ENCODE results near the gene LRP6. TPM values are rescaled to one million over a fixed set of nuclear protein-coding genes. Genes with fewer than 3 reads are reported as not detected.

LRP6 gene
- total RNA-seq, 1 donor from 2014 or later: 15.2 TPM

- TF ChIP-seq CTCF (IDR thresholded peaks at IDR 0.05; ENCODE audit: insufficient read depth, low read length, poor library complexity, severe bottlenecking): no peak
- DNase-seq (ENCODE audit: low read depth): no peak
Observed at GRCh38 chr12:12099102-12099501, 167.7 kb downstream of the LRP6 start.

GRCh38 chr12:12098691-12099015 is 168.2 kb downstream of the LRP6 start:
- no peak for DNase-seq (ENCODE audit: low read depth)
- no peak for TF ChIP-seq CTCF (IDR thresholded peaks at IDR 0.05; ENCODE audit: insufficient read depth, low read length, poor library complexity, severe bottlenecking)
- H3K36me3 ChIP-seq (ENCODE audit: control insufficient read depth, insufficient read depth, low read length): peaks cover 2% of the 10 kb centered on the region
- no peaks in the 10 kb centered on the region for H3K27me3 ChIP-seq (ENCODE audit: control insufficient read depth, insufficient read depth, low read length)
- H3K4me3 ChIP-seq (ENCODE audit: low read depth, low read length): no peak overlapping the region

More at GRCh38 chr12:12099102-12099501, 167.7 kb downstream of the LRP6 start:
- Histone ChIP-seq H3K36me3 (ENCODE audit: control insufficient read depth, insufficient read depth, low read length) (peaks cover 2% of the 10 kb centered on the region), H3K4me3 (ENCODE audit: low read depth, low read length) (no peak overlapping the region), H3K27me3 (ENCODE audit: control insufficient read depth, insufficient read depth, low read length) (no peaks in the 10 kb centered on the region)

GRCh38 chr12:12097891-12098690 is 168.8 kb downstream of the LRP6 start:
- H3K36me3 ChIP-seq (ENCODE audit: control insufficient read depth, insufficient read depth, low read length): peaks cover 2% of the 10 kb centered on the region
- no peak for DNase-seq (ENCODE audit: low read depth)
- H3K4me3 ChIP-seq (ENCODE audit: low read depth, low read length): no peak overlapping the region
- H3K27me3 ChIP-seq (ENCODE audit: control insufficient read depth, insufficient read depth, low read length): no peaks in the 10 kb centered on the region
- TF ChIP-seq CTCF (IDR thresholded peaks at IDR 0.05; ENCODE audit: insufficient read depth, low read length, poor library complexity, severe bottlenecking): no peak

- DNase-seq (ENCODE audit: low read depth): no peak
- H3K4me3 ChIP-seq (ENCODE audit: low read depth, low read length): no peak overlapping the region
- no peak for TF ChIP-seq CTCF (IDR thresholded peaks at IDR 0.05; ENCODE audit: insufficient read depth, low read length, poor library complexity, severe bottlenecking)
- H3K36me3 ChIP-seq (ENCODE audit: control insufficient read depth, insufficient read depth, low read length): peaks cover 2% of the 10 kb centered on the region
- no peaks in the 10 kb centered on the region for H3K27me3 ChIP-seq (ENCODE audit: control insufficient read depth, insufficient read depth, low read length)
Observed at GRCh38 chr12:12095021-12095420, 171.8 kb downstream of the LRP6 start.

- no peak for TF ChIP-seq CTCF (IDR thresholded peaks at IDR 0.05; ENCODE audit: insufficient read depth, low read length, poor library complexity, severe bottlenecking)
- Histone ChIP-seq H3K4me3 (ENCODE audit: low read depth, low read length) (no peak overlapping the region), H3K27me3 (ENCODE audit: control insufficient read depth, insufficient read depth, low read length) (no peaks in the 10 kb centered on the region), H3K36me3 (ENCODE audit: control insufficient read depth, insufficient read depth, low read length) (peaks cover 2% of the 10 kb centered on the region)
- DNase-seq (ENCODE audit: low read depth): no peak
Observed at GRCh38 chr12:12094481-12094880, 172.4 kb downstream of the LRP6 start.
